HAP-1 (cell line): ENCODE data around the gene TMEM240.
"Not testable (repeated sequence)": the region's sequence is repeated elsewhere in the genome, so short reads cannot be mapped to it uniquely, and the experiment has no call there.

Source experiments
- DNase-seq, 2 experiments: peaks; one replicate each; pipeline ENCODE4 v3.0.0-alpha.2; 2016 to 2020; ENCODE audit warnings: low spot score in 2 of 2
- H3K27me3 ChIP-seq: fragments of 250-450 bp; sonication (Bioruptor Pico); 2 replicates; pipeline ENCODE4 v1.5.1; 2020; ENCODE audit warnings: low read depth, mild to moderate bottlenecking, moderate library complexity
- H3K36me3 ChIP-seq: fragments of 250-450 bp; sonication (Bioruptor Pico); replicated peaks from 2 replicates; pipeline ENCODE4 v1.5.1; 2020; ENCODE audit warnings: mild to moderate bottlenecking
- H3K4me1 ChIP-seq: fragments of 250-450 bp; sonication (Bioruptor Pico); 2 replicates; pipeline ENCODE4 v1.5.1; 2020; ENCODE audit warnings: mild to moderate bottlenecking
- H3K4me3 ChIP-seq: fragments of 250-450 bp; sonication (Bioruptor Pico); 2 replicates; pipeline ENCODE4 v1.5.1; 2020; ENCODE audit warnings: mild to moderate bottlenecking, moderate library complexity
- H3K9me3 ChIP-seq: fragments of 250-450 bp; sonication (Bioruptor Pico); 2 replicates; pipeline ENCODE4 v1.5.1; 2020; ENCODE audit warnings: mild to moderate bottlenecking, moderate library complexity
- in situ Hi-C: fragments of 300-500 bp; cut with MboI; formaldehyde crosslinking; loops from 3 replicates; pipeline ENCODE4 v1.14.3; 2020; ENCODE audit warnings: low sequenced_read_pairs, inconsistent platforms, mixed read lengths

Gene TMEM240

DNA sequence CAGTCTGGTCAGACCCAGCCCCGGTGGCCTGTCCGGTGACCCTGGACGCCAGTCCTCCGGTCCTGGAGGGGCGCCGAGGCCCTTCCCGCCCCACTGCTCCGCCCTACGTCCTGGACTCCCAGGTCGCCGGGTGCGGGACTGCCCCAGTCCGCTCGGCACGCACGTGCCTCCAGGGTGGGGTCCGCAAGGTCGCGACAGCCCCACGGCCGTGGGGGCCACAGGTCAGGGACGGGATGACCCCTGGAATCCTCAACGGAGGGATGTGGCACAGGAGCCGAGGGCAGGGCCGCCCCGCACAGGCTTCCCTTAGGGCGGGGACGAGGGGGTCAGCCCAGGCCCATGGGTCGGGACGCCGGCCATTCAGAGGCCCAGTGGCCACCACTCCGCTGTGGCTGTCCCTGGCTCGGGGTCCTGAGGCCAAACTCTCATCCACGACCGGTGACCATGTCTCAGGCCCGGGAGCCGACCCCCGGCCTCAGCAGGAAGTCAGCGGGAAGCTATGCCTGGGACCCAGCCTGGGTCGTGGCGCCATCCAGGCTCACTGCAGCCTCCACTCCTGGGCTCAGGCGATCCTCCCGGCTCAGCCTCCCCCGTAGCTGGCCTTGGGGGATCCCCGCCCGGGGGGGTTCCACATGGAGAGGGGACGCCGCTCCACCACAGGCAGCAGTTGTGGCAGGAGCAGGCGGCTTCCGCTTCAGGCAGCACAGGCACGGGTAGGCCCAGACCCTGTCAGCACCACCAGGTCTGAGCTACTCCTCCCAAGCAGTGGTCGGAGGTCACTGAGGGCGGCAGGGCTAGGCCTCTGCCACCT lies 599 bp upstream of the TMEM240 start:
- Histone ChIP-seq H3K4me3 (no peak overlapping the region), H3K4me1 (no peaks in the 10 kb centered on the region), H3K27me3 (no peaks in the 10 kb centered on the region), H3K9me3 (no peaks in the 10 kb centered on the region), H3K36me3 (peaks cover 14% of the 10 kb centered on the region)
- in situ Hi-C loops: no loop called here
- DNase-seq: no peak

GRCh38 chr1:1539310-1540089 lies 924 bp downstream of the TMEM240 start:
- no peak for DNase-seq
- in situ Hi-C loops: no loop called here
- no peaks in the 10 kb centered on the region for H3K4me1 ChIP-seq
- no peaks in the 10 kb centered on the region for H3K27me3 ChIP-seq
- no peaks in the 10 kb centered on the region for H3K9me3 ChIP-seq
- H3K4me3 ChIP-seq: no peak overlapping the region
- H3K36me3 ChIP-seq: peaks cover 12% of the 10 kb centered on the region

DNA sequence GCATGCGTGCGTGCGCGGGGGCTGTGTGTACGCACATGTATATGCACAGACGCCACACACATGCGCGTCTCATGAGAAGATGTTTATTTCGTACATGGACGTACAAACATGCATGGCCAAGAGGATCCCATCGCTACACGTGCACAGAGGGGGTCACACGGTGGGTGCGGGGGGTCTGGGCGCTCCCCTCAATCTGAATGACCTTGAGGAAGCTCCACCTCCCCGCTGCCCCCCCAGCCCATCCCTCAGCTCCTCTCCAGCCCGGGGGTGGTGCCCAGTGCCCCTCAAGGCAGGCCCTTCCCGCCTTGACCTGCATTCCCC lies 1.5 kb downstream of the TMEM240 start:
- Histone ChIP-seq H3K4me1 (no peaks in the 10 kb centered on the region), H3K9me3 (no peaks in the 10 kb centered on the region), H3K4me3 (no peak overlapping the region), H3K27me3 (no peaks in the 10 kb centered on the region), H3K36me3 (peaks cover 12% of the 10 kb centered on the region)
- DNase-seq: no peak
- in situ Hi-C loops: no loop called here

DNA sequence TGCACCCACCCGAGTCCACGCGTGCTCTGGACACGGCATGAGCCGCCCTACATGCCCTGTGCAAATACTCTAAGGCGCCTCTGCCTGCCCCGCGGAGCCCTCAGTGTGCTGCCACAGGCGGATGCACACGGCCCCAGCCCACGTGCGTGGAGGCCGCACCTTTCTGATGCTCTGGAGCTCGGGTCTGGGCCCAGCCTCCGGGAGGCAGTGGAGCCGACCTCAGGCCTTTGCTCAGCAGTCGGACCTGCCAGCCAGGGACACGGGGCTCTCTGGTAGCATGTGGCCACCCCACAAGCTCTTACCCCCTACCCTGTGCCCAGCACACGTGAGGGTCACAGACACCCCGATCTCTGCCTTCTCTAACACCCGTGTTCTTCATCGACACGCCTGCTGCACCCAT lies 2.1 kb downstream of the TMEM240 start:
- Histone ChIP-seq H3K27me3 (no peaks in the 10 kb centered on the region), H3K4me3 (no peak overlapping the region), H3K9me3 (no peaks in the 10 kb centered on the region), H3K4me1 (no peaks in the 10 kb centered on the region), H3K36me3 (peaks cover 12% of the 10 kb centered on the region)
- in situ Hi-C loops: no loop called here
- DNase-seq: no peak

DNA sequence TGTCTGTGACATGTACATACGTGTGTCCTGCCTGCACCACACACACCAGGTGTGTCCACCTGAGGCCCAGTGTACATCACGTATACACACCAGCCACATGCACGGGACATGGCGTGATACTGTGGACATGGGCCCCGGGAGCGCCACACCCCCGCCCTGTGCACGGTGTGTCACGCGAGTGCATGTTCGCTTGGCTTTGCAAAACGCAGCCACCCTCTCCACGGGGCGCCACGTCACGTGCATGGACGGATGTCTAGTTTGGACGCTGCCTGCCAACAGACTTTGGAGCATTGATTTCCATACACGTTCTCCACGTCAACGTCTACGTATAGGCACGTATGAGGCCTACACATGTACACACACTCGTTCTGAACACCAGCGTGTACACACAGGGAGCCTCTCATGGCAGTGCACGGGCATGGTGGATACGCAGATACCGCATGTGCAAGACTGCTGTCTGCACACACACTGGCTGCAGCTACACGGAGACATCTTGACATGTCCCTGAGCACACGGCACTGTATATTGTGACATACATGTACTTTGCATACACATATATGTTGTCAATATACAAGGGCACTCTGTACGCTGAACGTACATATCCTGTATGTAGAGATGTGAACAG lies 2.7 kb downstream of the TMEM240 start:
- in situ Hi-C loops: no loop called here
- peaks cover 12% of the 10 kb centered on the region for H3K36me3 ChIP-seq
- no peak overlapping the region for H3K4me3 ChIP-seq
- no peaks in the 10 kb centered on the region for H3K9me3 ChIP-seq
- H3K4me1 ChIP-seq: no peaks in the 10 kb centered on the region
- H3K27me3 ChIP-seq: no peaks in the 10 kb centered on the region
- DNase-seq: no peak

GRCh38 chr1:1536938-1537546 lies 3.4 kb downstream of the TMEM240 start:
- Histone ChIP-seq H3K36me3 (peaks cover 13% of the 10 kb centered on the region), H3K9me3 (no peaks in the 10 kb centered on the region), H3K27me3 (no peaks in the 10 kb centered on the region), H3K4me3 (no peak overlapping the region), H3K4me1 (no peaks in the 10 kb centered on the region)
- DNase-seq: no peak
- in situ Hi-C loops: no loop called here

GRCh38 chr1:1536019-1536937 lies 4.1 kb downstream of the TMEM240 start:
- in situ Hi-C loops: no loop called here
- DNase-seq: no peak

GRCh38 chr1:1535201-1536018 lies 5.0 kb downstream of the TMEM240 start:
- Histone ChIP-seq H3K27me3 (no peaks in the 10 kb centered on the region), H3K9me3 (no peaks in the 10 kb centered on the region), H3K4me1 (no peaks in the 10 kb centered on the region), H3K4me3 (no peak overlapping the region), H3K36me3 (peaks cover 11% of the 10 kb centered on the region)
- no peak for DNase-seq
- in situ Hi-C loops: no loop called here

More at GRCh38 chr1:1536019-1536937, 4.1 kb downstream of the TMEM240 start:
- Histone ChIP-seq H3K4me3 (no peak overlapping the region), H3K27me3 (no peaks in the 10 kb centered on the region), H3K36me3 (peaks cover 11% of the 10 kb centered on the region), H3K4me1 (no peaks in the 10 kb centered on the region), H3K9me3 (no peaks in the 10 kb centered on the region)

DNA sequence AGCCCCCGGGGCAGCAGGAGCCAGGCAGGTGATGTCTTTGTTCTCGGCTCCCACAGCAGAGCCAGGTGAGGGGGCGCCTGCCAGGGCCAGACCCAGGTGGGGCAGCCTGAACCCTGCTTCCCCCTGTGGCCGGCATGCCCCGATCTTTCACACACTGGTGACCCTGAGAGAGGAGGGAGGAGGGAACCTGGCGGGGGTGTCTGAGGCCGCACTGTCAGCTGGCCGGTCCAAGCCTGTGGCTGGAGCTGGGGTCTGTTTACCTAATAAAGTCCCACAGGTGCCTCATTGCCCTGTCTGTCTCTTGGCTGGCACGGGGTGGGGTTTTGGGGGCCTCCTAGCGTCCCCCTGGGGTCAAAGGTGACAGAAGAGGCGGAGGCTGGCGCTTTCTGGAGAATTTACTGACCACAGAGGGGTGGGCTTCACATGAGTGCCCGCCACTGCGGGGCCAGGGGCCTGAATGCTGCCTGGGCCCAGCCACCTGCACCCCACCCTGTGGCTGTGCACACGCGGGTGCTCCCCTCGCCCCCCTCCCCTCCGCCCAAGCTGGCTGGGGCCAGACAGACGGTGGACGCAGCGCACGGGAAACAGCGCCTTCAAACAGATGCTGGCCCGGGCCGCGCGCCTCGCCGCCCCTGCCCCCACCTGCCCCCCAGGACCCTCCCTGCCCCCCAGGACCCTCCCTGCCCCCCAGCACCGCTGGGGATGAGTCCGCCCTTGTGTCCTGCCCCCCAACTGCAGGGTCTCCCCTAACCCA lies 5.8 kb downstream of the TMEM240 start:
- Histone ChIP-seq H3K4me3 (no peak overlapping the region), H3K36me3 (peaks cover 16% of the 10 kb centered on the region), H3K4me1 (no peaks in the 10 kb centered on the region), H3K27me3 (no peaks in the 10 kb centered on the region), H3K9me3 (no peaks in the 10 kb centered on the region)
- DNase-seq: no peak
- in situ Hi-C loops: no loop called here

DNA sequence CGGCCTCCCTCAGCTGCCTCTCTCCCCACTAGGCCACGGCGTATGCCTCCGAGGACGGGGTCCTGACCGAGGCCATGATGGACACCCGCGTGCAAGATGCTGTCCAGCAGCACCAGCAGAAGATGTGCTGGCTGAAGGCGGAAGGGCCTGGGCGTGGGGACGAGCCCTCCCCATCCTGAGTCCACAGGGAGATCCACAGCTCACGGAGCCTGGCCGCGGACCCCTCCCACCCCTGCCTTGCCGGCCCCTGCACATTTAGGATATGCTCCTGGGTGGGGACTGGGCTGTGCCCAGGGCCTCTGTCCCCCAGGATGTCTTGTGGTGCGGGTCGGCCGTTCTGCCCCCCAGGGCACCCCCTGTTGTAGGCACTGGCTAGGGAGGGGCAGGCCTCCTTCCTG lies 6.5 kb downstream of the TMEM240 start:
- in situ Hi-C loops, H3K27me3 ChIP-seq, DNase-seq, H3K9me3 ChIP-seq, H3K4me3 ChIP-seq, H3K4me1 ChIP-seq: not testable (repeated sequence)
- peaks cover 23% of the 10 kb centered on the region for H3K36me3 ChIP-seq

DNA sequence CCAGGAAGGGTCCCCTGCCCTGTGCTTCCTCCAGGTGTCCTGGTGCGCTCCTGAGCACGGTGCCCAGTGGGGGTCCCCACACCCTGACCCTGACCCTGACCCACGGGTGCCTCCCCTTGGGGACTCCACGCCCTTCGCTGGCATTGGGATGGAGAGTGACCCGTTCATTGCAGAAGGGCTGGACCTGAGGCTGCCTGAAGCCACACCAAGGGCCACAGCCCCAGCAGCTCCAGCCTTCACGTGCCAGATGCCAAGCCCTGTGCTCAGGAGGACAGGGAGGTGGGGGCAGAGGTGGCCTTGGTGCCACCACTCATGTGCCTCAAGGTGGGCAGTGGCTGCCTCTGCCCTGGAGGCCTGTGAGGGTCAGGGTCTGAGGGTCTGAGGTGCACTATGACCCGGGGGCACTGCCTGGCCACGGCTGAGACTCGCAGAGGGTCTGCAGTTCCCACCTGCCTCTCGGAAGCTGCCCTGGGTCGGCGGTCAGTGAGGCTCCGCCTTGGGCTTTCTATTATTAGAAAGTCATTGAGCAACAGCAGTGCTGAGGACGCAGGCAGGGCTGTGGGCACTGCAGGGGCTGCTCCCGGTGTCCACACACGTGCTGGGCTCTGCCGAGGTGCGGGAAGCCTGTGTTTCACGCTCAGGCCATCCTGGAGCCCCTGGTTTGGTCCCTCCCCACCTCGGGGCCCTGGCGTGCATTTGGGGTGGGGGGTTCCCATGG lies 7.1 kb downstream of the TMEM240 start:
- in situ Hi-C loops: not testable (repeated sequence)

More for the DNA sequence above, 7.1 kb downstream of the TMEM240 start:
- DNase-seq, H3K9me3 ChIP-seq, H3K4me3 ChIP-seq, H3K4me1 ChIP-seq, H3K27me3 ChIP-seq: not testable (repeated sequence)
- H3K36me3 ChIP-seq: peaks cover 29% of the 10 kb centered on the region
